Omental fat pad (tissue), 4 donors: ENCODE results near the gene RIMBP2. TPM values are rescaled to one million over a fixed set of nuclear protein-coding genes. Genes with fewer than 3 reads are reported as not detected.

Experiments
- ATAC-seq: fragments of 150-250 bp; one replicate; pipeline ENCODE4 v1.9.1; 2016; ENCODE audit warnings: mild to moderate bottlenecking, moderate library complexity; ENCODE audit not compliant: low FRiP score
- DNase-seq: peaks from one replicate; pipeline ENCODE4 v3.0.0-alpha.2; 2019; ENCODE audit warnings: low spot score
- total RNA-seq, 4 donors: library from RNA; depleted of rRNA; stranded (reverse); fragments of >200 nt; gene quantifications; one replicate each; pipeline ENCODE4 v1.1.0, GENCODE V29; 2016
- TF ChIP-seq, protein P1 (sequence below), 3 donors: fragments of 450-650 bp; IDR thresholded peaks; one replicate each; pipeline ENCODE4 v1.5.1; 2016 to 2017; ENCODE audit warnings: antibody characterized with exemption in 3 of 3, mild to moderate bottlenecking in 3 of 3, moderate library complexity in 2 of 3

RIMBP2 gene
- total RNA-seq, 4 donors from 2014 or later = 0.36 to 3.2 (median 1.6) TPM; not detected in 1

DNA sequence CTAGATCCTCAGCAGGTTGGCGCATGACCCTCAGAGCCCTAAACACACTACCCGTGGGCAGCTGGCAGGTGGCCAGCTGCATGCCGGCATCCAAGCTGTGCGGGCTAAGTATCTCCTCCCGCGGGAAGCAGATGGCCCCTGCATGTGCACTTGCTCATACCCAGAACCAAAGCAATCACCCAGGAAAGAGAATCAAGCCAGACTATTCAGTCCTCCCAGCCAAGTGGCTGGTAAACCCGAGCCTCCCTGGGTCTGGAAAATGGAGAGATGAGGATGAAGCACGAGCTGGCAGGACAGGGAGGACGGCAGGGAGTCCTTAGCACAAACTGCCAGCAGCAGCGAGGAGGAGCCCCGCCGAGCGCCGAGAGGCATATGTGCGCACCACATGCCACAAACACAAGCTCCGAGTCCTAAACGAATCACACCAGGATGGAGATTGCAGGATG is 139.7 kb downstream of the RIMBP2 start:
- no peak for ATAC-seq
- TF ChIP-seq, protein P1, sequence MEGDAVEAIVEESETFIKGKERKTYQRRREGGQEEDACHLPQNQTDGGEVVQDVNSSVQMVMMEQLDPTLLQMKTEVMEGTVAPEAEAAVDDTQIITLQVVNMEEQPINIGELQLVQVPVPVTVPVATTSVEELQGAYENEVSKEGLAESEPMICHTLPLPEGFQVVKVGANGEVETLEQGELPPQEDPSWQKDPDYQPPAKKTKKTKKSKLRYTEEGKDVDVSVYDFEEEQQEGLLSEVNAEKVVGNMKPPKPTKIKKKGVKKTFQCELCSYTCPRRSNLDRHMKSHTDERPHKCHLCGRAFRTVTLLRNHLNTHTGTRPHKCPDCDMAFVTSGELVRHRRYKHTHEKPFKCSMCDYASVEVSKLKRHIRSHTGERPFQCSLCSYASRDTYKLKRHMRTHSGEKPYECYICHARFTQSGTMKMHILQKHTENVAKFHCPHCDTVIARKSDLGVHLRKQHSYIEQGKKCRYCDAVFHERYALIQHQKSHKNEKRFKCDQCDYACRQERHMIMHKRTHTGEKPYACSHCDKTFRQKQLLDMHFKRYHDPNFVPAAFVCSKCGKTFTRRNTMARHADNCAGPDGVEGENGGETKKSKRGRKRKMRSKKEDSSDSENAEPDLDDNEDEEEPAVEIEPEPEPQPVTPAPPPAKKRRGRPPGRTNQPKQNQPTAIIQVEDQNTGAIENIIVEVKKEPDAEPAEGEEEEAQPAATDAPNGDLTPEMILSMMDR (IDR thresholded peaks at IDR 0.05) = no peak
- no peak for DNase-seq

DNA sequence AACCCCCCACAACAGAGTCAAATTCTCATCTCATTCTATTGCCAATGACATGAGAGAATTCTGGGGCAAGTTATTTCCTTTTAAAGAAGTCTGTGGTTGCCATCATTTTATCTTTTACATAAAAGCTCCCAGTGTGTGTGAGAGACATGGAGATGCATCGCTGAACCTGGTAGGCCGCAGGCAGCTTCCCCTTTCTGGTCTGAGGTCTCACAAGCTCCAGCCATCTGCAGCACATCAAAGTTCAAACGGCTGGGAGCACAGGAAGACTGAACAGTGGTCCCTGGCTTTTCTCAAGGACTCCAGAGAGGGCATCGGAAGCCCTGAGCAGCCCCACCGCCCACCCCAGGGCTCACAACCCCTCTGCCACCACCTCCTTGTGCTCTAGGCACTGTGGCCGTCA is 141.7 kb downstream of the RIMBP2 start:
- TF ChIP-seq, protein P1 (IDR thresholded peaks at IDR 0.05) = no peak
- DNase-seq (no peak), ATAC-seq (no peak)

DNA sequence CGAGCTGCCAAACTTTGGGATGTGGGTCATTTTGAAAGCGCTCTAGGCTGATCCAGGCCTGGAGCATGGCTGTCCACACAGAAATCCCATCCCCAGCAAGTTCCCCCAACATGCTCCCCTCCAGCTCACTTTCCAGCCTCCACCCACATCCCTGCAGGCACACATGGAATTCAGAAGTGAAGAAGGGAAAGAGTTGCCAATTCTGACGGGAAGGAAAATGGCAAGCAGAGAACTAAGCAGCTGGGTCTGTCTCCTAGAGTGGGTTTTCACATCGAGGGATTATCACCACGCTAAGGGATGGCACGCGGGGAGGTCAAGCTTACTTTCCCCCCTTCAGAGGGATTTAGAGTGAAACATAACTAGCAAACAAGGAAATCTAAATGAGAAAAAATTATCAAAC is 142.3 kb downstream of the RIMBP2 start:
- ATAC-seq = no peak
- DNase-seq = no peak
- TF ChIP-seq, protein P1 (IDR thresholded peaks at IDR 0.05) = no peak

DNA sequence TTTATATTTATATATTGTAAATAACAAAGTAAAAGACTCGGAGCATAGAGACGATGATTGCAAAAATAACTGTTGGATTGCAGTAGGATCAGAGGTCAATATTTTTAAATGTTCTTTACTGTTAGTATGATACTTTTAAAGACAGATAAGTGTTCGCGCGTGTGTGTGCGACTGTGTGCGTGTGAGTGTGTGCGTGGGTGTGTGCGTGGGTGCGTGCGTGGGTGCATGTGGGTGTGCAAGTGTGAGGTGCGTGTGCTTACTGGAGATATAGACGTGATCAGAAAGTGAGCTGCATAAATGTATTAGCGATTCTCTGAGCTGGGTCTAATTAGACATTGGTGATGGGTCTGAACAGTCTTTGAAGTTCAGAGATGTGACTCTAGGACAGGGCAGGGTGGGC is 142.9 kb downstream of the RIMBP2 start:
- DNase-seq = no peak
- TF ChIP-seq, protein P1 (IDR thresholded peaks at IDR 0.05) = no peak
- ATAC-seq = no peak

DNA sequence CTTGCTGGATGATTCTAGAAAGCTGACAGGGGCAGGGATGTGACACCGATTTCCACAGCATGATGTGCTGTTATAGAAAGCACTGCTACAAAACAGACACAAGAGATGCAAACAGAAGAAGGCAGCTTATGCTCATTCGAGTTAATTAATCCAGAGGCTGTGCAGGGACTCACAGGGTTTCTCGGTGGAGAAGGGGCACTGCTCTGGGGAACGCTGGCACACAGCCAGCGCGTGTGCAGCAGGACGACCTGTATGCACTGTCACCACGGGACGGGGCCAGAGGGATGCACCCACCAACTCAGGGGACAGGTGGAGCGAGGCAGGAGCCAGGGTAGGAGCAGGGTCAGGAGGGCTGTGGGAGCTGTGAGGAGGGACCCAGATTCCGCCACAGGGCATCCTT is 143.5 kb downstream of the RIMBP2 start:
- TF ChIP-seq, protein P1 (IDR thresholded peaks at IDR 0.05) = no peak
- DNase-seq = no peak
- ATAC-seq = no peak

DNA sequence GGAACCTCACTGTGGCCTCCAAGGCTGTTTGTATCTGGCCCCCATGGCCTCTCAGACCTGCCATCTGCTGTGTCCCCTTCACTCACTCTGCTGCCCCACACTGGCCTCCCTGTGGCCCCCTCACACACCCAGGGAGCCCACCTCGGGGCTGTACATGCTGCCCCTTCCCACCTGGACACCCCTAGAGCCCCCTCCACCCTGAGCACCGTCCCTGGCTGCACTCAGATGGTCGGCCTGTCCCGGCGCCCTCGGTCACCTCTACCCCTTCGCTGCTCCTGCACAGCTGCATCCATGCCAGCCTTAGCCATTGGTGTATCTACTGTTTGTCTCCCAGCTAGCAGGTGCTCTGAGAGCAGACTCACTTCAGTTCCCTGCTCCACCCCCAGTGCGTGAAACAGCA is 144.4 kb downstream of the RIMBP2 start:
- DNase-seq (no peak), ATAC-seq (no peak)
- TF ChIP-seq, protein P1 (IDR thresholded peaks at IDR 0.05) = no peak

DNA sequence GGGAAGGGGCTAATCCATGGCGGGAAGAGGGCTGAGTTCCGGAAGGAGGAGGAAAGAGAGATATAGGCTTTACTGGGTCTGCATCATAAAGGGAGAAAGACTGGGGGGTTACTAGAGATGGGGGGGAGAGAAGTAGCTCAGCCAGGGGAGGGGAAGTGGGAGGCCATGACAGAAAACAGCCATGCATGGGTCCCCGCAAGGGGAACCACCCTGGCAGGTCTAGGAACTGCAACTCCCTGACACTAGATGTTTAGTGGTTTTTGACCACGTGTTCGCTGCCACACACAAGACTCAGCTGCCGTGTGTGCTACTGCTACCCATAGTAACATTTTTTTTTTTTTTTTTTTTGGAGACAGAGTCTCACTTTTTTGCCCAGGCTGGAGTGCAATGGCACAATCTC is 145.0 kb downstream of the RIMBP2 start:
- TF ChIP-seq, protein P1 (IDR thresholded peaks at IDR 0.05) = no peak

More for the DNA sequence above, 145.0 kb downstream of the RIMBP2 start:
- DNase-seq = no peak
- ATAC-seq = no peak
